ENCODE measurements around the gene GUCY2C. TPM values are rescaled to one million over a fixed set of nuclear protein-coding genes. Genes with fewer than 3 reads are reported as not detected.

The GUCY2C gene
- total and polyA plus RNA-seq, 2 experiments from 2014 or later = 0.05 TPM; not detected in 1

DNA sequence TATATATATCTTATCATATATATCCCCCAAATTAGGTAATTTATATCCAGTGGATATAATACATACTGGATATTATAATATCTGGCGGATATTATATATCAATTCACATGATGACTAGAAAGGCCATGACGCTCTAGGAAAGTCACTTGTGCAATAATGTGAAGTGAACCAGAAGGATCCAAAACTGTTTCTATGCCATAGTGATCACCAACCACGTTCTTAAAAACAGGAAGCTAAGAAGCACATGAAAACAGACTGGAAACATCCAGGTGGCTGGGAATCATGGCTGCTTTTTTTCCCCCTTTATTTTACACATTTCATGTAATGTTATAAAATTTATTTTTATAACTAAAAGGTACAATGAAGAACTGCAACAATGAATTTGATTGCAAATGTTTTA, 1.4 kb downstream of the GUCY2C start:
- H3K27ac ChIP-seq = no peak overlapping the region
- no peaks in the 10 kb centered on the region for H3K9me3 ChIP-seq (ENCODE audit: low read depth)
- no peaks in the 10 kb centered on the region for H3K27me3 ChIP-seq
- H3K36me3 ChIP-seq = no peaks in the 10 kb centered on the region
- no peaks in the 10 kb centered on the region for H3K4me1 ChIP-seq (ENCODE audit: low read depth)
- no peak overlapping the region for H3K4me3 ChIP-seq
- DNase-seq (ENCODE audit: low read depth in 1 of 2, low spot score in 1 of 2) = no peak
- TF ChIP-seq, protein P1, sequence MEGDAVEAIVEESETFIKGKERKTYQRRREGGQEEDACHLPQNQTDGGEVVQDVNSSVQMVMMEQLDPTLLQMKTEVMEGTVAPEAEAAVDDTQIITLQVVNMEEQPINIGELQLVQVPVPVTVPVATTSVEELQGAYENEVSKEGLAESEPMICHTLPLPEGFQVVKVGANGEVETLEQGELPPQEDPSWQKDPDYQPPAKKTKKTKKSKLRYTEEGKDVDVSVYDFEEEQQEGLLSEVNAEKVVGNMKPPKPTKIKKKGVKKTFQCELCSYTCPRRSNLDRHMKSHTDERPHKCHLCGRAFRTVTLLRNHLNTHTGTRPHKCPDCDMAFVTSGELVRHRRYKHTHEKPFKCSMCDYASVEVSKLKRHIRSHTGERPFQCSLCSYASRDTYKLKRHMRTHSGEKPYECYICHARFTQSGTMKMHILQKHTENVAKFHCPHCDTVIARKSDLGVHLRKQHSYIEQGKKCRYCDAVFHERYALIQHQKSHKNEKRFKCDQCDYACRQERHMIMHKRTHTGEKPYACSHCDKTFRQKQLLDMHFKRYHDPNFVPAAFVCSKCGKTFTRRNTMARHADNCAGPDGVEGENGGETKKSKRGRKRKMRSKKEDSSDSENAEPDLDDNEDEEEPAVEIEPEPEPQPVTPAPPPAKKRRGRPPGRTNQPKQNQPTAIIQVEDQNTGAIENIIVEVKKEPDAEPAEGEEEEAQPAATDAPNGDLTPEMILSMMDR (IDR thresholded peaks at IDR 0.05; ENCODE audit: low read depth, low read length) = no peak

DNA sequence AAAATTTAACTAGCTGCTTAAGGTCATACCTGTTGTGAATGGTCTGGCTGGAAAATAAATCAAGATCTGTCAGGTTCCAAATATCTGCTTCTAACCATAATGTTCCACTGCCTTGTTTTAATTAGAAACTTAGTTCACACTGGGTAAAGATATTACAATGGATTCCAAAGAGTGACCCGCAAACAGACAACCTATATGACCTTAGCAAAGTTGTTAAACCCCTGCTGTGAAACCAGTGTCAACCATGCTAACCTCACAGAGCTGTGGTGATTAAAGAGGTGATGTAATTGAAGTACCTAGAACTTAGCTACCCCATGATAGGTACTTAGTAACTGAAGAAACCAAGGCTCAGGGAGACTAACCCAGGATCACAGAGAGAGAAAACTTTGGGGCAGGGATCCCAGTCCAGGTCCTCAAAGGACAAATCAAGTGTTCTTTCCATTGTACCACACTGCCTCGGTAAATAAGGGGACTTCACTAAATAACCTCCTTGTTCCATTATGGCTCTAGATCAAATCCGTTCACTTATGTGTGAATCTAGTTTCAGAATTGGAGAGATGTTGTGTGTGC, 2.2 kb downstream of the GUCY2C start:
- Histone ChIP-seq H3K4me1 (ENCODE audit: low read depth) (no peaks in the 10 kb centered on the region), H3K27ac (no peak overlapping the region), H3K36me3 (no peaks in the 10 kb centered on the region), H3K9me3 (ENCODE audit: low read depth) (no peaks in the 10 kb centered on the region), H3K27me3 (no peaks in the 10 kb centered on the region), H3K4me3 (no peak overlapping the region)
- no peak for DNase-seq (ENCODE audit: low read depth in 1 of 2, low spot score in 1 of 2)
- TF ChIP-seq, protein P1 (IDR thresholded peaks at IDR 0.05; ENCODE audit: low read depth, low read length) = no peak

DNA sequence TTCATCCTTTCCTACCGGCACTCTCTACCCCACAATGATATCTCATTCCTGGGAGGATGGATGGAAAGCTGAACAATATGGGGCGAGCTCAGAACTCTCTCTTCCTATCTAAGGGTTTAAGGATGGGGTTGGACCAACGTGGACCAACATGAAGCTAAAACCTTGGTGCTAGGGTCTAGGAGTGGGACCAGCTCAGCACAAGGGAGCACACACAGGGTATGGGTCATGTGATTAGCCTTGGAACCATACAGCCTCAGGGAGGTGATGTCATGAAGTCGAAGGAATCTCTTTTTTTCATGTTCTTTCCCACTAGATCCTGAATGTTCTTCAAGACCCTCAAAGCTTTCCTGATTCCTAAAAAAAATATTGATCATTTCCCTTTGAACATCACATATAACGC, 3.3 kb downstream of the GUCY2C start:
- DNase-seq (ENCODE audit: low read depth in 1 of 2, low spot score in 1 of 2) = no peak
- no peaks in the 10 kb centered on the region for H3K36me3 ChIP-seq
- H3K4me1 ChIP-seq (ENCODE audit: low read depth) = no peaks in the 10 kb centered on the region
- no peak overlapping the region for H3K27ac ChIP-seq
- H3K4me3 ChIP-seq = no peak overlapping the region
- TF ChIP-seq, protein P1 (IDR thresholded peaks at IDR 0.05; ENCODE audit: low read depth, low read length) = no peak
- no peaks in the 10 kb centered on the region for H3K9me3 ChIP-seq (ENCODE audit: low read depth)
- no peaks in the 10 kb centered on the region for H3K27me3 ChIP-seq

DNA sequence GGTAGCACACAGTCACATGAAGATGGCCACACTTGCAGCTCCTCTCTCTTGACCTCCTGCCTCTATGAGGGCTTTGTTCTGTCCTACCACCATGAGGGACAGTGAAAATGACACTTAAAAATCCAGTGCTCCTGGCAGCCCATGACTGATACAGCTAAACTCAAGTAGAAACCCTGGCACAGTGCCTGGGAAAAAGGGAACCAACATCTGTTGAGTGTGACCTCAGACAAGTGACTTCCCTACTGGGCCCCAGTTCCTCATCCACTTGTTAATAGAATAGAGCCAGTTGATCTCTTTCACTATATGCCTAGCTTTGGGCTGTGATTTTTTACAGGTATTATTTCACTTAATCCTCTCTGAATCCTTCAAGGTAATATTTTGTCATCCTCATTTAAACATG, 4.8 kb downstream of the GUCY2C start:
- no peaks in the 10 kb centered on the region for H3K27me3 ChIP-seq
- no peak for DNase-seq (ENCODE audit: low read depth in 1 of 2, low spot score in 1 of 2)
- TF ChIP-seq, protein P1 (IDR thresholded peaks at IDR 0.05; ENCODE audit: low read depth, low read length) = no peak
- no peak overlapping the region for H3K4me3 ChIP-seq
- no peaks in the 10 kb centered on the region for H3K4me1 ChIP-seq (ENCODE audit: low read depth)
- H3K27ac ChIP-seq = no peak overlapping the region
- H3K9me3 ChIP-seq (ENCODE audit: low read depth) = no peaks in the 10 kb centered on the region
- no peaks in the 10 kb centered on the region for H3K36me3 ChIP-seq

DNA sequence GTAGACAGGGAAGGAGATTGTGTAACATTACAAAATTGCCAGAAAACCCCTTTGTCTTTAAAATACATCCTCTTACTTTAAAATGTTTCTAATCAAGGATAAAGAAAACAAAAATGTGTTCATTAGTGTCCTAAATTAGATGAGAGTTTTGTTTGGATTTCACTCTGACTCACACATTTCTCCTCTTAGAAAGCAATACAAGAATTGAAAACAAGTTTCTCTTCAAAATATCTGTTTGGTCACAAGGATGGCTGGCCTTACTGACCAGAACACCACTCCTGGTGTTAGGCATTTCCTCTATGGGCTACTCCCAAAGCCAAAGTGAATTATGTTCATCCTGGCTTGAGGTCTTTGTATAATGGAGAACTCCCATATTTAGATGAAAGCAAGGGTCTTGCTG, 6.4 kb downstream of the GUCY2C start:
- Histone ChIP-seq H3K9me3 (ENCODE audit: low read depth) (no peaks in the 10 kb centered on the region), H3K4me3 (no peak overlapping the region), H3K27ac (no peak overlapping the region), H3K4me1 (ENCODE audit: low read depth) (no peaks in the 10 kb centered on the region), H3K36me3 (no peaks in the 10 kb centered on the region), H3K27me3 (no peaks in the 10 kb centered on the region)
- DNase-seq (ENCODE audit: low read depth in 1 of 2, low spot score in 1 of 2) = no peak
- TF ChIP-seq, protein P1 (IDR thresholded peaks at IDR 0.05; ENCODE audit: low read depth, low read length) = no peak

All from cardiac muscle cell (in vitro differentiated cells and primary cell).